Measurements from ENCODE around the gene ARID3A.
"Not testable (repeated sequence)": the region's sequence is repeated elsewhere in the genome, so short reads cannot be mapped to it uniquely, and the experiment has no call there.

ARID3A gene

DNA sequence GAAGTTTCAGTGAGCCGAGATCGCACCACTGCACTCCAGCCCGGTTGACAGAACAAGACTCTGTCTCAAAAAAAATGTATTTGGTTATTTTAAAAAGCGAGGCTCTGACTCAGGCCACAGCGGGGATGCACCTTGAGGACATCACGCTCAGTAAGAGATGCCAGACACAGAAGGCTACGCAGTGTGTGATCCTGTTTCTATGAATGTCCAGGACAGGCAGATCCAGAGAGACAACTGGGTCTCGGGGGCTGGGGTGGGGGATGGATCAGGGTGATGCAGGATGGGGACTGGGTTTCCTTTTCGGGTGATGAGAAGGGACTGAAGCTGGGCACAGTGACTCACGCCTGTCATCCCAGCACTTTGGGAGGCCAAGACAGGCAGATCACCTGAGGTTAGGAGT is 38.2 kb upstream of the ARID3A start:
- TF ChIP-seq, protein P1, sequence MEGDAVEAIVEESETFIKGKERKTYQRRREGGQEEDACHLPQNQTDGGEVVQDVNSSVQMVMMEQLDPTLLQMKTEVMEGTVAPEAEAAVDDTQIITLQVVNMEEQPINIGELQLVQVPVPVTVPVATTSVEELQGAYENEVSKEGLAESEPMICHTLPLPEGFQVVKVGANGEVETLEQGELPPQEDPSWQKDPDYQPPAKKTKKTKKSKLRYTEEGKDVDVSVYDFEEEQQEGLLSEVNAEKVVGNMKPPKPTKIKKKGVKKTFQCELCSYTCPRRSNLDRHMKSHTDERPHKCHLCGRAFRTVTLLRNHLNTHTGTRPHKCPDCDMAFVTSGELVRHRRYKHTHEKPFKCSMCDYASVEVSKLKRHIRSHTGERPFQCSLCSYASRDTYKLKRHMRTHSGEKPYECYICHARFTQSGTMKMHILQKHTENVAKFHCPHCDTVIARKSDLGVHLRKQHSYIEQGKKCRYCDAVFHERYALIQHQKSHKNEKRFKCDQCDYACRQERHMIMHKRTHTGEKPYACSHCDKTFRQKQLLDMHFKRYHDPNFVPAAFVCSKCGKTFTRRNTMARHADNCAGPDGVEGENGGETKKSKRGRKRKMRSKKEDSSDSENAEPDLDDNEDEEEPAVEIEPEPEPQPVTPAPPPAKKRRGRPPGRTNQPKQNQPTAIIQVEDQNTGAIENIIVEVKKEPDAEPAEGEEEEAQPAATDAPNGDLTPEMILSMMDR (IDR thresholded peaks at IDR 0.05; ENCODE audit: borderline replicate concordance, control extremely low read depth, extremely low read depth, insufficient read depth, missing control alignments): no peak
- in situ Hi-C loops (cut with MboI; ENCODE audit: low sequenced_read_pairs, unreplicated experiment): no loop called here
- no peak for DNase-seq (ENCODE audit: low spot score)

GRCh38 chr19:888581-889385 is 37.1 kb upstream of the ARID3A start:
- no peak for DNase-seq (ENCODE audit: low spot score)
- in situ Hi-C loops (cut with MboI; ENCODE audit: low sequenced_read_pairs, unreplicated experiment): no loop called here
- TF ChIP-seq, protein P1 (IDR thresholded peaks at IDR 0.05; ENCODE audit: borderline replicate concordance, control extremely low read depth, extremely low read depth, insufficient read depth, missing control alignments): no peak

DNA sequence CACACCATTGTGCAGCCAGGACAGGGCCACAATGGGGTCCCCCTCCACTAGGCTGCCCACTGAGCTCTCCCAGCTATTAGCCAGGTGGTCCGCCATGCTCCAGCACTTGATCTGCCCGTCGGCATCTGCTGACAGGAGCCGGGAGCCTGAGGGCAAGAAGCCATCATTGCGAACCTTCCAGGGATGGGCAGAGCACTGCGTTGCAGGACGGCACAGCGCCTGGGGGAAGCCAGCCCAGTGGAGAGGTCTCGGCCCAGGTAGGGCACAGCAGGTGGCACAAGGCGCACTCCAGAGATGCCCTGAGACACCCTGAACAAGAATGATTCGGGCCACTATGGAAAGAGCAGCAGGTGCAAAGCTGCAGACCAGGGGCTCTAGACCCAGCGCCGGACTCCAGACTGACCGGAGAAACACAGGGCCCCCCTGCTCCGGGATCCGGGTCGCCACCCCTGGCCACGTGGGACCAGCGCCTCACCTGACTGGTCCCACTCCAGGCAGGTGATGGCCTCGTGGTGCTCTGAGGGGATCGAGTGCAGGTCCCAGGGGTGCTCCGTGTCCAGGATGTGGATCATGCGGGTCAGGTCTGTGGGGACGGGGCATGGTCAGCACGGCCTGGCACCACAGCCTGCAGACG is 36.1 kb upstream of the ARID3A start:
- in situ Hi-C loops (cut with MboI; ENCODE audit: low sequenced_read_pairs, unreplicated experiment): no loop called here
- TF ChIP-seq, protein P1 (IDR thresholded peaks at IDR 0.05; ENCODE audit: borderline replicate concordance, control extremely low read depth, extremely low read depth, insufficient read depth, missing control alignments): no peak
- DNase-seq (ENCODE audit: low spot score): no peak

- no peak for DNase-seq (ENCODE audit: low spot score)
- in situ Hi-C loops (cut with MboI; ENCODE audit: low sequenced_read_pairs, unreplicated experiment): no loop called here
- TF ChIP-seq, protein P1 (IDR thresholded peaks at IDR 0.05; ENCODE audit: borderline replicate concordance, control extremely low read depth, extremely low read depth, insufficient read depth, missing control alignments): no peak
Observed at GRCh38 chr19:890831-891230, 35.0 kb upstream of the ARID3A start.

DNA sequence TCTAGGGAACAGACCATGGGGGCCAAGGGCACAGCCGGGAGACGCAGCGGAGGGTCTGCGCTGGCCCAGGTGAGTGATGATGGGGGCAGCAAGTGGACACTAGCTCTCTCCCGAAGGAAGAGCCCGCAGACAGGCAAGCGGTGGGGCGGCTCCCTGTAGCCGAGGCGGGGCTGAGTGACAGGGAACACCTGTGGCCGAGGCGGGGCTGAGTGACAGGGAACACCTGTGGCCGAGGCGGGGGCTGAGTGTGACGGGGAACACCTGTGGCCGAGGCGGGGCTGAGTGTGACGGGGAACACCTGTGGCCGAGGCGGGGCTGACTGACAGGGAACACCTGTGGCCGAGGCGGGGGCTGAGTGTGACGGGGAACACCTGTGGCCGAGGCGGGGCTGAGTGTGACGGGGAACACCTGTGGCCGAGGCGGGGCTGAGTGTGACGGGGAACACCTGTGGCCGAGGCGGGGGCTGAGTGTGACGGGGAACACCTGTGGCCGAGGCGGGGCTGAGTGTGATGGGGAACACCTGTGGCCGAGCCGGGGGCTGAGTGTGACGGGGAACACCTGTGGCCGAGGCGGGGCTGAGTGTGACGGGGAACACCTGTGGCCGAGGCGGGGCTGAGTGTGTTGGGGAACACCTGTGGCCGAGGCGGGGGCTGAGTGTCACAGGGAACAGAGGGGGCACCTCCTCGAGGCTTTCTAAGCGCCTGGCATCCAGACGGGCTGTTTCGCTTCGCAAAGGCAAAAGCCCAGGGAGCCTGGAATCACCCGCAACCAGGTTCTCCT is 34.2 kb upstream of the ARID3A start:
- in situ Hi-C loops (cut with MboI; ENCODE audit: low sequenced_read_pairs, unreplicated experiment); DNase-seq (ENCODE audit: low spot score): not testable (repeated sequence)

GRCh38 chr19:892243-892893 is 33.5 kb upstream of the ARID3A start:
- in situ Hi-C loops (cut with MboI; ENCODE audit: low sequenced_read_pairs, unreplicated experiment): no loop called here
- TF ChIP-seq, protein P1 (IDR thresholded peaks at IDR 0.05; ENCODE audit: borderline replicate concordance, control extremely low read depth, extremely low read depth, insufficient read depth, missing control alignments): no peak
- peak; percentile 66 for DNase-seq (ENCODE audit: low spot score)
